K562 (cell line): Measurements from ENCODE around the gene CYTH1. TPM values are rescaled to one million over a fixed set of nuclear protein-coding genes. Genes with fewer than 3 reads are reported as not detected.

ENCODE experiments used
- RUNX1 ChIP-seq: sonication (generic); IDR thresholded peaks from 2 replicates; pipeline ENCODE4 v1.6.1; 2016; ENCODE audit warnings: antibody characterized with exemption, low read depth
- polyA plus RNA-seq, 8 experiments: library from polyadenylated mRNA; depleted of rRNA in 4 of 8; stranded (reverse) in 5 of 8; unstranded in 3 of 8; fragments of >200 nt; fragmentation: Nextera tagmentation in 2 of 8; fragmentation: Illumina TruSeq in 1 of 8; extraction: Ambion mirVana in 2 of 8; extraction: Trizol in 1 of 8; gene quantifications; 2 replicates each; pipeline versions ENCODE4 v1.2.1 to v1.2.3, GENCODE V29; 2011 to 2014; ENCODE audit warnings: inconsistent platforms in 1 of 8, missing spikeins in 1 of 8
- total RNA-seq, 7 experiments: library from RNA; depleted of rRNA in 6 of 7; stranded (reverse); fragments of >200 nt in 6 of 7; fragmentation: Illumina TruSeq in 2 of 7; extraction: Trizol in 2 of 7; gene quantifications; 2 replicates each; pipeline versions ENCODE4 v1.2.1 to v1.2.3, GENCODE V29; 2011 to 2021; ENCODE audit warnings: low replicate concordance in 1 of 7
- TF ChIP-seq, protein P1 (sequence below), 3 experiments: fragments of 200-800 bp in 1 of 3; fragments of 250-450 bp in 1 of 3; fragments of 450-650 bp in 1 of 3; sonication (Bioruptor Pico) in 1 of 3; sonication (Bioruptor generic) in 1 of 3; formaldehyde crosslinking in 1 of 3; IDR thresholded peaks; 2 replicates each; pipeline versions ENCODE4 v1.6.1 to v1.8.0; 2016 to 2022; ENCODE audit warnings: mild to moderate bottlenecking in 2 of 3, missing genetic modification characterization in 2 of 3, missing compliant biosample characterization in 1 of 3, moderate library complexity in 1 of 3
- TF ChIP-seq, protein P2 (sequence below): fragments of 200-800 bp; sonication (Bioruptor generic); IDR thresholded peaks from 2 replicates; pipeline ENCODE4 v1.6.1; 2016; ENCODE audit warnings: missing genetic modification characterization, missing compliant biosample characterization

The CYTH1 gene
- total and polyA plus RNA-seq, 9 of the 15 experiments (the other 6 are each of a cell fraction or from before 2014, with no cell fraction given) = 0.52 to 27.7 (median 16.8) TPM

DNA sequence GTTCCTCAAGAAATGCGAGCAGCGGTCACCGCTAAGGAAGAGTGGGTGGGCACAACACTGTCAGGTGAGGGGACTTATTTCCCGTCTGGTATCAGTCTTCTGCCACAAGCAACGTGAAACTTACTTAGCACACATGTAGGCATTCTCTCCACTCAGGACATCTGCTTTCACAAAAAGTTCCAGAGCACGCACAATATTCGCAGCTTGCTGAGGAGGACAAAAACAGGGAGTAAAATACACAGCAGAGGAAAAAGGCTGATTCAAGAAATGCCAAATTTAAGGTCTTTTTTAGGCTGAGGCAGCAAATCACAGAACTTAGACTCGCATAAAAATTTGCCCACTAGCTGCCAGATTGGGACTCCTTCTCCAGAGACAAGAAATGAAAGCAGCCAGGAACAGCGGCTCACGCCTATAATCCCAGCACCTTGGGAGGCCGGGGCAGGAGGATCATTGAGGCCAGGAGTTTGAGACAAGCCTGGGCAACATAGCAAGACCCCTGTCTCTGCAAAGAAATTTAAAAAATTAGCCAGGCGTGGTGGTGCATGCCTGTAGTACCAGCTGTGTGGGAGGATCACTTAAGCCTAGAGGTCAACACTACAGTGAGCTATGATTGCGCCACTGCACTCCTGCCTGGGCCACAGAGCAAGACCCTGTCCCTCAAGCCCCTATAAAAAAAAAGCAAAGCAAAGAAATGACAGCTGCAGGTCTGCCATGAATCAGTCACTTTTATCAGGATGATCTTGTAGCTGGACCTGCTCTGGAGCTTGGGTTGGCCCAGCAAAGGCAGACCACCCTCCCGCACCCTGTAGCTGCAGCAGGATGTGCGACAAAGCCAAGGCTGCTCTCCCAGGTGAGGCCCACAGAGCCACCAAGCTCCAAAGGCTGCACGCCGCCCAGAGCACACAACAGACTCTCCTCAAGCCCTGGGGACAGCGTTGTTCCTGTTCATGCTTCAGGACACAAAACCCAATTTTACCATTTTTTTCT is 38.0 kb upstream of the CYTH1 start (continued):
- TF ChIP-seq, protein P1, sequence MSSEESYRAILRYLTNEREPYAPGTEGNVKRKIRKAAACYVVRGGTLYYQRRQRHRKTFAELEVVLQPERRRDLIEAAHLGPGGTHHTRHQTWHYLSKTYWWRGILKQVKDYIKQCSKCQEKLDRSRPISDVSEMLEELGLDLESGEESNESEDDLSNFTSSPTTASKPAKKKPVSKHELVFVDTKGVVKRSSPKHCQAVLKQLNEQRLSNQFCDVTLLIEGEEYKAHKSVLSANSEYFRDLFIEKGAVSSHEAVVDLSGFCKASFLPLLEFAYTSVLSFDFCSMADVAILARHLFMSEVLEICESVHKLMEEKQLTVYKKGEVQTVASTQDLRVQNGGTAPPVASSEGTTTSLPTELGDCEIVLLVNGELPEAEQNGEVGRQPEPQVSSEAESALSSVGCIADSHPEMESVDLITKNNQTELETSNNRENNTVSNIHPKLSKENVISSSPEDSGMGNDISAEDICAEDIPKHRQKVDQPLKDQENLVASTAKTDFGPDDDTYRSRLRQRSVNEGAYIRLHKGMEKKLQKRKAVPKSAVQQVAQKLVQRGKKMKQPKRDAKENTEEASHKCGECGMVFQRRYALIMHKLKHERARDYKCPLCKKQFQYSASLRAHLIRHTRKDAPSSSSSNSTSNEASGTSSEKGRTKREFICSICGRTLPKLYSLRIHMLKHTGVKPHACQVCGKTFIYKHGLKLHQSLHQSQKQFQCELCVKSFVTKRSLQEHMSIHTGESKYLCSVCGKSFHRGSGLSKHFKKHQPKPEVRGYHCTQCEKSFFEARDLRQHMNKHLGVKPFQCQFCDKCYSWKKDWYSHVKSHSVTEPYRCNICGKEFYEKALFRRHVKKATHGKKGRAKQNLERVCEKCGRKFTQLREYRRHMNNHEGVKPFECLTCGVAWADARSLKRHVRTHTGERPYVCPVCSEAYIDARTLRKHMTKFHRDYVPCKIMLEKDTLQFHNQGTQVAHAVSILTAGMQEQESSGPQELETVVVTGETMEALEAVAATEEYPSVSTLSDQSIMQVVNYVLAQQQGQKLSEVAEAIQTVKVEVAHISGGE (CRISPR knock-in tag; IDR thresholded peaks at IDR 0.05) = no peak
- TF ChIP-seq, protein P2, sequence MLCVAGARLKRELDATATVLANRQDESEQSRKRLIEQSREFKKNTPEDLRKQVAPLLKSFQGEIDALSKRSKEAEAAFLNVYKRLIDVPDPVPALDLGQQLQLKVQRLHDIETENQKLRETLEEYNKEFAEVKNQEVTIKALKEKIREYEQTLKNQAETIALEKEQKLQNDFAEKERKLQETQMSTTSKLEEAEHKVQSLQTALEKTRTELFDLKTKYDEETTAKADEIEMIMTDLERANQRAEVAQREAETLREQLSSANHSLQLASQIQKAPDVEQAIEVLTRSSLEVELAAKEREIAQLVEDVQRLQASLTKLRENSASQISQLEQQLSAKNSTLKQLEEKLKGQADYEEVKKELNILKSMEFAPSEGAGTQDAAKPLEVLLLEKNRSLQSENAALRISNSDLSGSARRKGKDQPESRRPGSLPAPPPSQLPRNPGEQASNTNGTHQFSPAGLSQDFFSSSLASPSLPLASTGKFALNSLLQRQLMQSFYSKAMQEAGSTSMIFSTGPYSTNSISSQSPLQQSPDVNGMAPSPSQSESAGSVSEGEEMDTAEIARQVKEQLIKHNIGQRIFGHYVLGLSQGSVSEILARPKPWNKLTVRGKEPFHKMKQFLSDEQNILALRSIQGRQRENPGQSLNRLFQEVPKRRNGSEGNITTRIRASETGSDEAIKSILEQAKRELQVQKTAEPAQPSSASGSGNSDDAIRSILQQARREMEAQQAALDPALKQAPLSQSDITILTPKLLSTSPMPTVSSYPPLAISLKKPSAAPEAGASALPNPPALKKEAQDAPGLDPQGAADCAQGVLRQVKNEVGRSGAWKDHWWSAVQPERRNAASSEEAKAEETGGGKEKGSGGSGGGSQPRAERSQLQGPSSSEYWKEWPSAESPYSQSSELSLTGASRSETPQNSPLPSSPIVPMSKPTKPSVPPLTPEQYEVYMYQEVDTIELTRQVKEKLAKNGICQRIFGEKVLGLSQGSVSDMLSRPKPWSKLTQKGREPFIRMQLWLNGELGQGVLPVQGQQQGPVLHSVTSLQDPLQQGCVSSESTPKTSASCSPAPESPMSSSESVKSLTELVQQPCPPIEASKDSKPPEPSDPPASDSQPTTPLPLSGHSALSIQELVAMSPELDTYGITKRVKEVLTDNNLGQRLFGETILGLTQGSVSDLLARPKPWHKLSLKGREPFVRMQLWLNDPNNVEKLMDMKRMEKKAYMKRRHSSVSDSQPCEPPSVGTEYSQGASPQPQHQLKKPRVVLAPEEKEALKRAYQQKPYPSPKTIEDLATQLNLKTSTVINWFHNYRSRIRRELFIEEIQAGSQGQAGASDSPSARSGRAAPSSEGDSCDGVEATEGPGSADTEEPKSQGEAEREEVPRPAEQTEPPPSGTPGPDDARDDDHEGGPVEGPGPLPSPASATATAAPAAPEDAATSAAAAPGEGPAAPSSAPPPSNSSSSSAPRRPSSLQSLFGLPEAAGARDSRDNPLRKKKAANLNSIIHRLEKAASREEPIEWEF (CRISPR knock-in tag) = no peak
- no peak for TF ChIP-seq RUNX1
